ENCODE results near the gene MEDAG.

GRCh38 chr13:30924721-30925120 lies 18.6 kb downstream of the MEDAG start:
- TF ChIP-seq CTCF (conservative IDR thresholded peaks at IDR 0.05; ENCODE audit: low read depth, low read length) = no peak
- no peak for TF ChIP-seq EZH2 (IDR thresholded peaks at IDR 0.05; ENCODE audit: borderline replicate concordance, low read depth, low read length, poor library complexity, severe bottlenecking)

Data from A673 (cell line).